ENCODE measurements around the gene FOXL2.
"Not testable (repeated sequence)": the region's sequence is repeated elsewhere in the genome, so short reads cannot be mapped to it uniquely, and the experiment has no call there.

FOXL2 gene

GRCh38 chr3:138923531-138923994 lies 23.4 kb downstream of the FOXL2 start:
- no peaks in the 10 kb centered on the region for H3K27me3 ChIP-seq (ENCODE audit: control insufficient read depth, insufficient read depth, low read length)
- peak overlapping the region; percentile 27 for H3K4me2 ChIP-seq (ENCODE audit: low read length)
- peak overlapping the region; percentile 85 for H2AFZ ChIP-seq
- no peaks in the 10 kb centered on the region for H3K4me1 ChIP-seq
- no peaks in the 10 kb centered on the region for H3K9me3 ChIP-seq (ENCODE audit: control insufficient read depth, low read length)
- peak; percentile 97 for TF ChIP-seq CTCF (IDR thresholded peaks at IDR 0.05)
- no peaks in the 10 kb centered on the region for H3K36me3 ChIP-seq (ENCODE audit: control insufficient read depth, insufficient read depth, low read length)
- no peak overlapping the region for H3K4me3 ChIP-seq (ENCODE audit: low read depth, low read length)
- no peak overlapping the region for H3K9ac ChIP-seq
- no peak overlapping the region for H3K27ac ChIP-seq
- H3K79me2 ChIP-seq: peaks cover 3% of the 10 kb centered on the region

GRCh38 chr3:138922400-138922799 lies 24.5 kb downstream of the FOXL2 start:
- H3K9me3 ChIP-seq (ENCODE audit: control insufficient read depth, low read length); H3K27ac ChIP-seq; H3K36me3 ChIP-seq (ENCODE audit: control insufficient read depth, insufficient read depth, low read length); H3K27me3 ChIP-seq (ENCODE audit: control insufficient read depth, insufficient read depth, low read length); H2AFZ ChIP-seq; H3K79me2 ChIP-seq; H3K4me1 ChIP-seq; H3K4me3 ChIP-seq (ENCODE audit: low read depth, low read length); H3K4me2 ChIP-seq (ENCODE audit: low read length); H3K9ac ChIP-seq: not testable (repeated sequence)

- no peak overlapping the region for H3K4me3 ChIP-seq (ENCODE audit: low read depth, low read length)
These were observed 25.3 kb downstream of the FOXL2 start for GRCh38 chr3:138921316-138922292.

GRCh38 chr3:138919325-138919724 lies 27.6 kb downstream of the FOXL2 start:
- no peaks in the 10 kb centered on the region for H3K9me3 ChIP-seq (ENCODE audit: control insufficient read depth, low read length)
- no peaks in the 10 kb centered on the region for H3K27me3 ChIP-seq (ENCODE audit: control insufficient read depth, insufficient read depth, low read length)
- no peak overlapping the region for H3K27ac ChIP-seq
- no peak overlapping the region for H3K4me3 ChIP-seq (ENCODE audit: low read depth, low read length)
- no peak for TF ChIP-seq CTCF (IDR thresholded peaks at IDR 0.05)
- H2AFZ ChIP-seq: no peak overlapping the region
- H3K4me1 ChIP-seq: peaks cover 4% of the 10 kb centered on the region
- no peaks in the 10 kb centered on the region for H3K79me2 ChIP-seq
- no peaks in the 10 kb centered on the region for H3K36me3 ChIP-seq (ENCODE audit: control insufficient read depth, insufficient read depth, low read length)
- H3K4me2 ChIP-seq (ENCODE audit: low read length): no peak overlapping the region
- H3K9ac ChIP-seq: no peak overlapping the region

More at GRCh38 chr3:138921316-138922292, 25.3 kb downstream of the FOXL2 start:
- peaks cover 3% of the 10 kb centered on the region for H3K4me1 ChIP-seq
- no peaks in the 10 kb centered on the region for H3K79me2 ChIP-seq
- TF ChIP-seq CTCF (IDR thresholded peaks at IDR 0.05): no peak
- no peak overlapping the region for H3K9ac ChIP-seq
- no peaks in the 10 kb centered on the region for H3K36me3 ChIP-seq (ENCODE audit: control insufficient read depth, insufficient read depth, low read length)
- no peaks in the 10 kb centered on the region for H3K9me3 ChIP-seq (ENCODE audit: control insufficient read depth, low read length)
- H3K27me3 ChIP-seq (ENCODE audit: control insufficient read depth, insufficient read depth, low read length): no peaks in the 10 kb centered on the region
- H3K4me2 ChIP-seq (ENCODE audit: low read length): no peak overlapping the region
- no peak overlapping the region for H2AFZ ChIP-seq
- H3K27ac ChIP-seq: no peak overlapping the region

GRCh38 chr3:138916824-138917223 lies 30.1 kb downstream of the FOXL2 start:
- Histone ChIP-seq H3K27ac (no peak overlapping the region), H3K9me3 (ENCODE audit: control insufficient read depth, low read length) (no peaks in the 10 kb centered on the region), H3K36me3 (ENCODE audit: control insufficient read depth, insufficient read depth, low read length) (no peaks in the 10 kb centered on the region), H3K9ac (no peak overlapping the region), H3K4me2 (ENCODE audit: low read length) (no peak overlapping the region), H3K4me1 (peaks cover 4% of the 10 kb centered on the region), H2AFZ (peak overlapping the region; percentile 94), H3K27me3 (ENCODE audit: control insufficient read depth, insufficient read depth, low read length) (no peaks in the 10 kb centered on the region), H3K4me3 (ENCODE audit: low read depth, low read length) (no peak overlapping the region), H3K79me2 (no peaks in the 10 kb centered on the region)
- TF ChIP-seq CTCF (IDR thresholded peaks at IDR 0.05): no peak

Data from parathyroid adenoma (tissue), 2 donors.